RWPE2 (cell line): Measurements from ENCODE around the gene TBC1D9B.

ENCODE experiments used
- ATAC-seq: fragments of 200-7000 bp; cut with Tn5 transposase; 3 replicates; pipeline ENCODE4 v1.9.1; 2021; ENCODE audit warnings: low read depth
- DNase-seq: peaks from one replicate; pipeline ENCODE4 v3.0.0-alpha.2; 2020; ENCODE audit warnings: low spot score
- H3K27ac ChIP-seq: fragments of 450-650 bp; 2 replicates; pipeline ENCODE4 v1.5.1; 2017; ENCODE audit warnings: mild to moderate bottlenecking; ENCODE audit not compliant: poor library complexity, severe bottlenecking
- H3K27me3 ChIP-seq: fragments of 250-450 bp; sonication (Bioruptor Pico); 2 replicates; pipeline ENCODE4 v1.5.1; 2021; ENCODE audit warnings: mild to moderate bottlenecking, moderate library complexity; ENCODE audit not compliant: insufficient read depth, poor library complexity, severe bottlenecking
- H3K36me3 ChIP-seq: fragments of 250-450 bp; sonication (Bioruptor Pico); 2 replicates; pipeline ENCODE4 v1.5.1; 2020; ENCODE audit warnings: low read depth, mild to moderate bottlenecking, moderate library complexity
- H3K4me1 ChIP-seq: fragments of 250-450 bp; sonication (Bioruptor Pico); 2 replicates; pipeline ENCODE4 v1.5.1; 2021; ENCODE audit warnings: mild to moderate bottlenecking, moderate library complexity; ENCODE audit not compliant: insufficient read depth, poor library complexity, severe bottlenecking
- H3K4me3 ChIP-seq: fragments of 250-450 bp; sonication (Bioruptor Pico); 2 replicates; pipeline ENCODE4 v1.5.1; 2021; ENCODE audit warnings: mild to moderate bottlenecking, moderate library complexity; ENCODE audit not compliant: severe bottlenecking
- H3K9me3 ChIP-seq: fragments of 250-450 bp; sonication (Bioruptor Pico); 2 replicates; pipeline ENCODE4 v1.5.1; 2021; ENCODE audit warnings: mild to moderate bottlenecking, moderate library complexity; ENCODE audit not compliant: severe bottlenecking
- CTCF ChIP-seq: fragments of 450-650 bp; IDR thresholded peaks from one replicate; pipeline ENCODE4 v1.5.1; 2017; ENCODE audit warnings: mild to moderate bottlenecking, moderate library complexity; ENCODE audit not compliant: poor library complexity, severe bottlenecking

TBC1D9B gene

GRCh38 chr5:179915406-179915935 lies 7.8 kb upstream of the TBC1D9B start:
- H3K4me3 ChIP-seq = no peak overlapping the region
- H3K36me3 ChIP-seq = no peaks in the 10 kb centered on the region
- H3K27ac ChIP-seq = no peak overlapping the region
- DNase-seq (no peak), ATAC-seq (no peak)
- peaks cover 13% of the 10 kb centered on the region for H3K4me1 ChIP-seq
- no peaks in the 10 kb centered on the region for H3K9me3 ChIP-seq
- TF ChIP-seq CTCF = no peak
- no peaks in the 10 kb centered on the region for H3K27me3 ChIP-seq

- DNase-seq (peak; percentile 56), ATAC-seq (peak; percentile 89)
- Histone ChIP-seq H3K4me1 (peaks cover 13% of the 10 kb centered on the region), H3K36me3 (no peaks in the 10 kb centered on the region), H3K4me3 (no peak overlapping the region), H3K27ac (peak overlapping the region; percentile 3), H3K27me3 (no peaks in the 10 kb centered on the region), H3K9me3 (no peaks in the 10 kb centered on the region)
- TF ChIP-seq CTCF = no peak
Observed at GRCh38 chr5:179914032-179914755, 6.5 kb upstream of the TBC1D9B start.

- Histone ChIP-seq H3K4me3 (no peak overlapping the region), H3K36me3 (no peaks in the 10 kb centered on the region), H3K9me3 (no peaks in the 10 kb centered on the region), H3K27ac (peak overlapping the region; percentile 3), H3K4me1 (peaks cover 13% of the 10 kb centered on the region), H3K27me3 (no peaks in the 10 kb centered on the region)
- ATAC-seq (no peak), DNase-seq (no peak)
- TF ChIP-seq CTCF = no peak
Observed at GRCh38 chr5:179913461-179913860, 5.8 kb upstream of the TBC1D9B start.

GRCh38 chr5:179912951-179913350 lies 5.3 kb upstream of the TBC1D9B start:
- no peak overlapping the region for H3K4me3 ChIP-seq
- no peak for DNase-seq
- peaks cover 13% of the 10 kb centered on the region for H3K4me1 ChIP-seq
- H3K27me3 ChIP-seq = no peaks in the 10 kb centered on the region
- no peaks in the 10 kb centered on the region for H3K9me3 ChIP-seq
- H3K36me3 ChIP-seq = no peaks in the 10 kb centered on the region
- no peak for TF ChIP-seq CTCF
- no peak for ATAC-seq
- H3K27ac ChIP-seq = no peak overlapping the region

- DNase-seq (peak; percentile 43), ATAC-seq (no peak)
- H3K9me3 ChIP-seq = no peaks in the 10 kb centered on the region
- no peaks in the 10 kb centered on the region for H3K27me3 ChIP-seq
- H3K4me1 ChIP-seq = peaks cover 13% of the 10 kb centered on the region
- H3K27ac ChIP-seq = no peak overlapping the region
- no peak for TF ChIP-seq CTCF
- H3K36me3 ChIP-seq = no peaks in the 10 kb centered on the region
- H3K4me3 ChIP-seq = no peak overlapping the region
Observed at GRCh38 chr5:179912386-179912785, 4.7 kb upstream of the TBC1D9B start.
